K562 (cell line): ENCODE measurements around the gene KLF2. TPM values are rescaled to one million over a fixed set of nuclear protein-coding genes. Genes with fewer than 3 reads are reported as not detected.

Source experiments
- ATAC-seq: fragments of 200-7000 bp; cut with Tn5 transposase; 3 replicates; pipeline ENCODE4 v1.9.1; 2020; ENCODE audit warnings: moderate library complexity
- BruUV-seq: library from RNA; stranded (reverse); fragments of 400-500 nt; replicated peaks from 2 replicates; lab custom pipeline; 2021; lab: Mats Ljungman, UMichigan
- CTCF ChIA-PET: fragments of 300-600 bp; formaldehyde crosslinking; extraction: SDS; loops from one replicate; lab custom pipeline; 2021; ENCODE audit warnings: low intra/inter-chr PET ratio; lab: Yijun Ruan, JAX
- POLR2A ChIA-PET: fragments of 300-600, 350-650 bp; sonication (Branson Sonifier 250); formaldehyde crosslinking; extraction: SDS; loops from one replicate; lab custom pipeline; 2021; ENCODE audit warnings: antibody characterized with exemption, inconsistent platforms; lab: Yijun Ruan, JAX
- DNase-seq, 4 experiments: peaks; one replicate each; pipeline versions ENCODE4 v3.0.0 to v3.0.0-alpha.2; 2011 to 2018; ENCODE audit warnings: low spot score in 3 of 4, mixed read lengths in 3 of 4; ENCODE audit errors: extremely low read depth in 1 of 4
- FAIRE-seq: peaks from 2 replicates; lab custom pipeline; 2011; peaks lifted over from hg19 to GRCh38; lab: Jason Lieb, UNC
- H2AFZ ChIP-seq: 2 replicates; pipeline ENCODE4 v1.6.0; 2011; ENCODE audit warnings: low read depth, low read length, control low read depth, inconsistent platforms
- H3K27ac ChIP-seq: fragments of 200-600 bp; 3 replicates; pipeline ENCODE4 v1.8.0; 2011; ENCODE audit warnings: low read depth, mild to moderate bottlenecking, control low read depth, inconsistent platforms, low read length, moderate library complexity, mixed read lengths; ENCODE audit errors: extremely low read depth
- H3K27me3 ChIP-seq, 2 experiments: fragments of 300-600 bp in 1 of 2; 2 replicates in 1 of 2; 3 replicates in 1 of 2; pipeline versions ENCODE4 v1.6.0 to v1.8.0; 2011; ENCODE audit warnings: inconsistent platforms in 2 of 2, low read length in 2 of 2, mild to moderate bottlenecking in 1 of 2, mixed read lengths in 1 of 2, moderate library complexity in 1 of 2; ENCODE audit not compliant: control insufficient read depth in 2 of 2, insufficient read depth in 2 of 2
- H3K36me3 ChIP-seq: fragments of 300-600 bp; 3 replicates; pipeline ENCODE4 v1.8.0; 2011; ENCODE audit warnings: mild to moderate bottlenecking, low read length, inconsistent platforms; ENCODE audit not compliant: control insufficient read depth, insufficient read depth
- H3K4me1 ChIP-seq, 2 experiments: fragments of 200-600 bp in 1 of 2; replicated peaks in 1 of 2; 2 replicates in 1 of 2; 3 replicates in 1 of 2; pipeline versions ENCODE4 v1.5.1 to v1.8.0; 2011; ENCODE audit warnings: inconsistent platforms in 2 of 2, low read length in 2 of 2, mild to moderate bottlenecking in 1 of 2, mixed read lengths in 1 of 2, moderate library complexity in 1 of 2; ENCODE audit not compliant: control insufficient read depth in 2 of 2, insufficient read depth in 2 of 2
- H3K4me2 ChIP-seq: 2 replicates; pipeline ENCODE4 v1.6.1; 2011; ENCODE audit warnings: low read length, control low read depth, inconsistent platforms, mixed read lengths; ENCODE audit not compliant: insufficient read depth
- H3K4me3 ChIP-seq: fragments of 200-600 bp; sonication (generic), shearing (Covaris generic); 2 replicates; pipeline ENCODE4 v1.5.1; 2016; ENCODE audit warnings: control low read depth, inconsistent platforms
- H3K79me2 ChIP-seq: fragments of 200-600 bp; 3 replicates; pipeline ENCODE4 v1.8.0; 2011; ENCODE audit warnings: low read length, inconsistent platforms; ENCODE audit not compliant: control insufficient read depth, insufficient read depth
- H3K9ac ChIP-seq, 2 experiments: 2 replicates each; pipeline versions ENCODE4 v1.6.0 to v1.6.1; 2011; ENCODE audit warnings: low read depth in 2 of 2, low read length in 2 of 2, control low read depth in 1 of 2, inconsistent platforms in 1 of 2, mild to moderate bottlenecking in 1 of 2, mixed read lengths in 1 of 2; ENCODE audit not compliant: insufficient read depth in 1 of 2
- H3K9me1 ChIP-seq: one replicate; pipeline ENCODE4 v1.6.0; 2011; ENCODE audit warnings: inconsistent platforms, mild to moderate bottlenecking, low read length, moderate library complexity; ENCODE audit not compliant: control insufficient read depth, insufficient read depth
- H3K9me3 ChIP-seq: replicated peaks from 2 replicates; pipeline ENCODE4 v1.5.1; 2011; ENCODE audit warnings: low read depth, low read length, inconsistent platforms; ENCODE audit not compliant: control insufficient read depth, insufficient read depth
- H4K20me1 ChIP-seq: replicated peaks from 2 replicates; pipeline ENCODE4 v1.6.1; 2011; ENCODE audit warnings: low read length, inconsistent platforms, mixed read lengths; ENCODE audit not compliant: control insufficient read depth, insufficient read depth
- ATF4 ChIP-seq: fragments of 450-650 bp; formaldehyde crosslinking; IDR thresholded peaks from 2 replicates; pipeline ENCODE4 v1.4.0; 2022; ENCODE audit warnings: mild to moderate bottlenecking, moderate library complexity
- PYGO2 ChIP-seq: fragments of 450-650 bp; IDR thresholded peaks from 2 replicates; pipeline ENCODE4 v1.6.1; 2016; ENCODE audit warnings: mild to moderate bottlenecking, missing genetic modification characterization, moderate library complexity, missing compliant biosample characterization
- SRSF3 ChIP-seq: fragments of 200-400 bp; formaldehyde crosslinking; IDR thresholded peaks from 2 replicates; pipeline ENCODE4 v1.6.1; 2016; ENCODE audit warnings: mild to moderate bottlenecking, low read length, moderate library complexity; ENCODE audit not compliant: insufficient read depth
- SUPT5H ChIP-seq: fragments of 450-650 bp; IDR thresholded peaks from 2 replicates; pipeline ENCODE4 v1.6.1; 2016
- TEAD2 ChIP-seq: fragments of 450-650 bp; IDR thresholded peaks from 2 replicates; pipeline ENCODE4 v1.6.1; 2016; ENCODE audit warnings: missing genetic modification characterization, control low read depth, missing compliant biosample characterization
- WGBS: fragments of 100-300 bp; shearing (Covaris generic); methylation state at CpG from one replicate; pipeline ENCODE4 v1.1.6; 2016; ENCODE audit warnings: low coverage, mixed read lengths; ENCODE audit not compliant: insufficient coverage; ENCODE audit errors: missing lambda C conversion rate; 5-methylcytosine and 5-hydroxymethylcytosine counted together
- in situ Hi-C: fragments of 300-500 bp; cut with MboI; formaldehyde crosslinking; loops from 4 replicates; pipeline ENCODE4 v1.15.0; 2018; ENCODE audit warnings: inconsistent platforms, mixed read lengths
- intact Hi-C: fragments of 100-400 bp; cut with micrococcal nuclease; formaldehyde crosslinking; loops from 2 replicates; pipeline ENCODE4 v1.14.2; 2022
- polyA plus RNA-seq, 8 experiments: library from polyadenylated mRNA; depleted of rRNA in 4 of 8; stranded (reverse) in 5 of 8; unstranded in 3 of 8; fragments of >200 nt; fragmentation: Nextera tagmentation in 2 of 8; fragmentation: Illumina TruSeq in 1 of 8; extraction: Ambion mirVana in 2 of 8; extraction: Trizol in 1 of 8; gene quantifications; 2 replicates each; pipeline versions ENCODE4 v1.2.1 to v1.2.3, GENCODE V29; 2011 to 2014; ENCODE audit warnings: inconsistent platforms in 1 of 8, missing spikeins in 1 of 8
- total RNA-seq, 7 experiments: library from RNA; depleted of rRNA in 6 of 7; stranded (reverse); fragments of >200 nt in 6 of 7; fragmentation: Illumina TruSeq in 2 of 7; extraction: Trizol in 2 of 7; gene quantifications; 2 replicates each; pipeline versions ENCODE4 v1.2.1 to v1.2.3, GENCODE V29; 2011 to 2021; ENCODE audit warnings: low replicate concordance in 1 of 7
- TF ChIP-seq, protein P1 (sequence below): conservative IDR thresholded peaks from 2 replicates; pipeline ENCODE4 v1.6.1; 2011; ENCODE audit warnings: low read depth, mild to moderate bottlenecking, low read length; ENCODE audit not compliant: control insufficient read depth

Gene KLF2
- total and polyA plus RNA-seq, 9 of the 15 experiments (the other 6 are each of a cell fraction or from before 2014, with no cell fraction given): 0.07 to 0.71 TPM; not detected in 7

GRCh38 chr19:16360738-16361137, 36.1 kb downstream of the KLF2 start:
- Histone ChIP-seq H2AFZ (no peak overlapping the region), H3K27ac (no peak overlapping the region), H4K20me1 (peaks cover 4% of the 10 kb centered on the region; the same call in 1 of the 2 replicates)
- no peak for DNase-seq
- no peak for FAIRE-seq
- POLR2A ChIA-PET: no interaction called here
- TF ChIP-seq, protein P1, sequence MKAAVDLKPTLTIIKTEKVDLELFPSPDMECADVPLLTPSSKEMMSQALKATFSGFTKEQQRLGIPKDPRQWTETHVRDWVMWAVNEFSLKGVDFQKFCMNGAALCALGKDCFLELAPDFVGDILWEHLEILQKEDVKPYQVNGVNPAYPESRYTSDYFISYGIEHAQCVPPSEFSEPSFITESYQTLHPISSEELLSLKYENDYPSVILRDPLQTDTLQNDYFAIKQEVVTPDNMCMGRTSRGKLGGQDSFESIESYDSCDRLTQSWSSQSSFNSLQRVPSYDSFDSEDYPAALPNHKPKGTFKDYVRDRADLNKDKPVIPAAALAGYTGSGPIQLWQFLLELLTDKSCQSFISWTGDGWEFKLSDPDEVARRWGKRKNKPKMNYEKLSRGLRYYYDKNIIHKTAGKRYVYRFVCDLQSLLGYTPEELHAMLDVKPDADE: no peak
- TF ChIP-seq ATF4 (CRISPR knock-in tag) (no peak), SRSF3 (no peak), TEAD2 (tag) (no peak), SUPT5H (no peak), PYGO2 (tag) (no peak)
- TF ChIP-seq, all 486 proteins: peak for 0
- H3K79me2 ChIP-seq: no peaks in the 10 kb centered on the region
- H3K9me3 ChIP-seq: no peaks in the 10 kb centered on the region
- H3K4me1 ChIP-seq: peaks cover under 1 to 21% of the 10 kb centered on the region in 2 experiments; a peak in 4 of 5 replicates
- no TSS peak for BruUV-seq
- no peaks in the 10 kb centered on the region for H3K27me3 ChIP-seq
- WGBS: 83% methylated on average over 10 of the region's 10 CpGs
- no peak overlapping the region for H3K9ac ChIP-seq
- H3K36me3 ChIP-seq: peaks cover 2% of the 10 kb centered on the region; the same call in 1 of the 3 replicates
- no peak for ATAC-seq
- no peak overlapping the region for H3K4me3 ChIP-seq
- intact Hi-C loops: no loop called here
- H3K9me1 ChIP-seq: no peaks in the 10 kb centered on the region
- CTCF ChIA-PET: no interaction called here
- in situ Hi-C loops: no loop called here
- H3K4me2 ChIP-seq: no peak overlapping the region
